Upper lobe of right lung (tissue), 1 donor: ENCODE measurements around the gene PYGL. TPM values are rescaled to one million over a fixed set of nuclear protein-coding genes. Genes with fewer than 3 reads are reported as not detected.
A peak's percentile ranks its signal among the peaks of the same experiment; 100 is the strongest.

ENCODE experiments used
- ATAC-seq: fragments of 200-7000 bp; cut with Tn5 transposase; one replicate; pipeline ENCODE4 v1.9.1; 2020; ENCODE audit warnings: mild to moderate bottlenecking, moderate library complexity
- DNase-seq: peaks from one replicate; pipeline ENCODE4 v3.0.0-alpha.2; 2020
- H3K27ac ChIP-seq: fragments of 200-600 bp; one replicate; pipeline ENCODE4 v1.8.0; 2022
- H3K27me3 ChIP-seq: fragments of 200-600 bp; one replicate; pipeline ENCODE4 v1.8.0; 2022; ENCODE audit warnings: mild to moderate bottlenecking
- H3K36me3 ChIP-seq: fragments of 200-600 bp; one replicate; pipeline ENCODE4 v1.8.0; 2022
- H3K4me1 ChIP-seq: fragments of 200-600 bp; one replicate; pipeline ENCODE4 v1.8.0; 2022
- H3K4me3 ChIP-seq: fragments of 200-600 bp; one replicate; pipeline ENCODE4 v1.8.0; 2022; ENCODE audit warnings: mild to moderate bottlenecking
- H3K9me3 ChIP-seq: fragments of 200-600 bp; one replicate; pipeline ENCODE4 v1.8.0; 2022
- intact Hi-C: fragments of 100-400 bp; cut with DNase I; formaldehyde crosslinking; loops from one replicate; pipeline ENCODE4 v1.11.0; 2022
- total RNA-seq: library from RNA; stranded (reverse); fragmentation: NEBNext Ultra II Directional; extraction: Animal tissue kit (Norgen Biotek cat#: 25700); gene quantifications from one replicate; pipeline ENCODE4 v1.2.1, GENCODE V29; 2021
- TF ChIP-seq, protein P1 (sequence below): fragments of 200-600 bp; IDR thresholded peaks from one replicate; pipeline ENCODE4 v1.8.0; 2022; ENCODE audit warnings: antibody characterized with exemption
- donor health status: DM: no; HTN: yes; CAD: no; lungs with severe emphysema.

PYGL gene
- total RNA-seq, 1 donor from 2014 or later: 46.3 TPM

DNA sequence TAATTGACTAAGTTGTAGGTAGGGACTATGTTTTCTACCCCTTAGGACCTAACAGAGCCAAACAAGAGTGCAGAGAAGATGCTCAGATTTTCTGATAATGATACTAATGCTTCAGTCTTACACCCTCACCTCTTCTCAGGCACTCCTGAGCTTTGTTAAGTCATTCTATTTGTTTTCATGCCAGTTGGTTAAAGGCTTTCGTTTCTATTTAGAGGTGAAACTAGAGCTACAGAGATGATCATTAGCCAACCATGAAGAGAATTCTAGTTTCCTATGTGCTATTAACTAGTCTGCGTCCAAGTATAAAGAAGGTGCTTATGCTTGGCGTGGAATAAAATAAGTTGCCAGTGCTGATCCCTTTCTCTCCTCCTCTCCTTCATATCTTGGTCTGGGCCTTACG lies 34.6 kb upstream of the PYGL start:
- Histone ChIP-seq H3K4me1 (no peaks in the 10 kb centered on the region), H3K4me3 (no peak overlapping the region), H3K27ac (no peak overlapping the region), H3K36me3 (no peaks in the 10 kb centered on the region), H3K9me3 (no peaks in the 10 kb centered on the region), H3K27me3 (no peaks in the 10 kb centered on the region)
- TF ChIP-seq, protein P1, sequence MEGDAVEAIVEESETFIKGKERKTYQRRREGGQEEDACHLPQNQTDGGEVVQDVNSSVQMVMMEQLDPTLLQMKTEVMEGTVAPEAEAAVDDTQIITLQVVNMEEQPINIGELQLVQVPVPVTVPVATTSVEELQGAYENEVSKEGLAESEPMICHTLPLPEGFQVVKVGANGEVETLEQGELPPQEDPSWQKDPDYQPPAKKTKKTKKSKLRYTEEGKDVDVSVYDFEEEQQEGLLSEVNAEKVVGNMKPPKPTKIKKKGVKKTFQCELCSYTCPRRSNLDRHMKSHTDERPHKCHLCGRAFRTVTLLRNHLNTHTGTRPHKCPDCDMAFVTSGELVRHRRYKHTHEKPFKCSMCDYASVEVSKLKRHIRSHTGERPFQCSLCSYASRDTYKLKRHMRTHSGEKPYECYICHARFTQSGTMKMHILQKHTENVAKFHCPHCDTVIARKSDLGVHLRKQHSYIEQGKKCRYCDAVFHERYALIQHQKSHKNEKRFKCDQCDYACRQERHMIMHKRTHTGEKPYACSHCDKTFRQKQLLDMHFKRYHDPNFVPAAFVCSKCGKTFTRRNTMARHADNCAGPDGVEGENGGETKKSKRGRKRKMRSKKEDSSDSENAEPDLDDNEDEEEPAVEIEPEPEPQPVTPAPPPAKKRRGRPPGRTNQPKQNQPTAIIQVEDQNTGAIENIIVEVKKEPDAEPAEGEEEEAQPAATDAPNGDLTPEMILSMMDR: no peak
- ATAC-seq (no peak), DNase-seq (no peak)
- intact Hi-C loops: no loop called here

DNA sequence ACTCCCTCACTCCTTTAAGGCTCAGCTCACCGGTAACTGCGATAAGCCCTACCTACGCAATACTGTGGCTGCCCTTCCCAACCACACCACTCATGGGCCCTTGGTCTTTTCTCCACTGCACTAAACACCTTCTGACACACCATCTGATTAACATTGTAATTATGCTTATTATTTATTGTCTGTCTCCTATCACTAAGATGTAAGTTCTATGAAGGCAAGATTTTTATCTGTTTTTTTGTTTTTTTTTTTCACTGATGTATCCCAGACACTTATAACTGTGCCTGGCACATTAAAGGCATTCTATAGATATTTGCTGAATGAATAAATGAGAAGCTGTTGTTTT lies 34.2 kb upstream of the PYGL start:
- Histone ChIP-seq H3K36me3 (no peaks in the 10 kb centered on the region), H3K4me3 (no peak overlapping the region), H3K4me1 (no peaks in the 10 kb centered on the region), H3K9me3 (no peaks in the 10 kb centered on the region), H3K27me3 (no peaks in the 10 kb centered on the region), H3K27ac (no peak overlapping the region)
- no peak for DNase-seq
- intact Hi-C loops: no loop called here
- TF ChIP-seq, protein P1: no peak
- ATAC-seq: peak; percentile 51

DNA sequence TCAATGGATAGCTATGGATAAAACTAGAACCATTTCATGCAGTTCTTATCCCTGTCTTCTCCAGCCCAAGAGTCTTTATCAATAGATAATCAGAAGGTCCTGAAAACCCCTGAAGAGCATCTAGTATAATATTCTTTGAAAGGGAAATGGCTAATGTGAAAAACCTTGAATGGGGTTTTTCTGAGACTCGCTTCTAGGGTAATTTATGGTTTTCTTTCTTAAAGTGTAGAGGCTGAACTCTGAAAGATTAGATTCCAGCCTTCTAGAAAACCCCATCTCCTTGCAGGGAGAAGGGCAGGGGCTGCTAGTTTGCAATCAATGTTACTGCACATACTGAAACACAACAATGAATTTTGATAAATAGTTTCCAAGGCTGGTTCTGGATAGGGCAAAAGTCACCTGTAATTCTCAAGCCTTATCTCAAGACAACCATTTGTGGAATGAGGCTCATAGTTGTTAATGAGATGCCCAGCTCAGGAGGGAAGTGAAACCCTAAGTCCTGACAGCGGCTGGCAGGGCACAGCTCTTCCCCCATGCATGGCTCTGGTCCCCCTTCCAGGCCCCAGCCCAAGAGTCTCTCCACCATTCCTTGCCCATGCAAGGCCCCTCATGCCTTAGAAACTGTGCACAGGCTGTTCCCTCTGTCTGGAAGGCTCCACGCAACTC lies 33.7 kb upstream of the PYGL start:
- ATAC-seq (peak; percentile 70), DNase-seq (no peak)
- H3K4me3 ChIP-seq: no peak overlapping the region
- intact Hi-C loops: no loop called here
- no peak overlapping the region for H3K27ac ChIP-seq
- H3K9me3 ChIP-seq: no peaks in the 10 kb centered on the region
- TF ChIP-seq, protein P1: no peak
- no peaks in the 10 kb centered on the region for H3K4me1 ChIP-seq
- no peaks in the 10 kb centered on the region for H3K36me3 ChIP-seq
- H3K27me3 ChIP-seq: no peaks in the 10 kb centered on the region

DNA sequence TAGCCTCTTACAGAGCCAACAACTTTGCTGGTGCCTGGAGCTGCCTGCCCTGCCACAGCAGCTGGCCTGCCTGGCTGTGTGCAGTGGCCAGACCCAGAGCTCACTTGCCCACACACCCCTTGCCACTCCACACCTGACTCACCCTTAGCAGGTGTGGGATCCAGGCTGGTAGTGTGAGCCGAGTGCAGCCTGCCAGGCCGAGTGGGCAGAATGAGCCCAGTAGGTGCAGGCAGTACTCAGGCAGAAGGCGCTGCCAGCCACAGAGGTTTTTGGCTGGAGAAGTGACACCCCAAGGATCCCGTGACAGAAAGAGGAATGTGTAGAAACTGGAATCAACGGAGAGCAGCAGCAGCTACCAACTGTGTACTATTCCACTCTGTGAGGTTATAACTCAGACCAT lies 29.8 kb upstream of the PYGL start:
- no peak for ATAC-seq

DNA sequence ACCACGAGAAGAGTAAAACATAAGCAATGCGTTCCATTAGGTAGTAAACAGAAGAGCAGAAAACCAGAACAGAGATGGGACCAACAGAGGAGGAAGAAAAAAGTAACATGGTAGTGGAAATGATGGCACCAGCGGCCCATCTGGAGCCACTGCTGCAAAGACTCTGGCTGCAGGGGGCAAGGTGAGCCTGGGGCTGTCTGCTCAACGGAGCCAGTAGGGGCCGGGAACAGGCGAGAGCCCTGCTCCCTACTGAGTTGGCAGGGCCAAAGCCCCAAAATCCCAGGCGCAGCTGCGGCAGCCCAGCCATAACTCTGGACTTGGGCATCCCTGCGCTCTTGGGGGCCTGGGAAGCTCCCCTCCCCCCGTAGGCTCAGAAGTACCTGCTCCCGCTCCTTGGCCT lies 28.5 kb upstream of the PYGL start:
- TF ChIP-seq, protein P1: no peak
- H3K27ac ChIP-seq: no peak overlapping the region
- DNase-seq (no peak), ATAC-seq (peak; percentile 13)
- H3K36me3 ChIP-seq: no peaks in the 10 kb centered on the region
- H3K4me1 ChIP-seq: no peaks in the 10 kb centered on the region
- no peaks in the 10 kb centered on the region for H3K27me3 ChIP-seq
- intact Hi-C loops: no loop called here
- H3K4me3 ChIP-seq: no peak overlapping the region
- no peaks in the 10 kb centered on the region for H3K9me3 ChIP-seq

More for the DNA sequence above, 29.8 kb upstream of the PYGL start:
- H3K9me3 ChIP-seq: no peaks in the 10 kb centered on the region
- TF ChIP-seq, protein P1: no peak
- H3K27ac ChIP-seq: no peak overlapping the region
- H3K4me3 ChIP-seq: no peak overlapping the region
- no peaks in the 10 kb centered on the region for H3K27me3 ChIP-seq
- H3K36me3 ChIP-seq: no peaks in the 10 kb centered on the region
- DNase-seq: no peak
- H3K4me1 ChIP-seq: no peaks in the 10 kb centered on the region
- intact Hi-C loops: no loop called here
